ENCODE measurements around the gene SLC16A4.

DNA sequence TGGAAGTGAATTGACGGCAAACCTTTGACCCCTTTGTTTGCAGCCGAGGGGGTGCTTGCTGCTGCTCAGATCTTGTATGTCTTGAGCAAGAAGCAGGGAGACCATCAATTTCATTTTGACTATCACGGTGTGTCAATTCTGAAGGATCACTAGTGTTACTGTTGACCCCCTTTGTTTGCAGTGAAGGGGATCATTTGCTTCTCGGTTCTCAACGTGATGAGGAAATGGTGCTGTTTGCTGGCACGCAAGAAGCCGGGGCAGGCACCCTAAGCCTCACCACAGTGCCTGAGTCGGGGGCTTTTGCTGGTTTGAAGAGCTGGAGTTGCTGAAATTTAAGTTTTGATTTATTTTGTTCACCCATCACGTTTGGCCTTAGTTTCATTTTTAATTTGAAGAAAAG is 44.1 kb downstream of the SLC16A4 start:
- TF ChIP-seq, protein P1, sequence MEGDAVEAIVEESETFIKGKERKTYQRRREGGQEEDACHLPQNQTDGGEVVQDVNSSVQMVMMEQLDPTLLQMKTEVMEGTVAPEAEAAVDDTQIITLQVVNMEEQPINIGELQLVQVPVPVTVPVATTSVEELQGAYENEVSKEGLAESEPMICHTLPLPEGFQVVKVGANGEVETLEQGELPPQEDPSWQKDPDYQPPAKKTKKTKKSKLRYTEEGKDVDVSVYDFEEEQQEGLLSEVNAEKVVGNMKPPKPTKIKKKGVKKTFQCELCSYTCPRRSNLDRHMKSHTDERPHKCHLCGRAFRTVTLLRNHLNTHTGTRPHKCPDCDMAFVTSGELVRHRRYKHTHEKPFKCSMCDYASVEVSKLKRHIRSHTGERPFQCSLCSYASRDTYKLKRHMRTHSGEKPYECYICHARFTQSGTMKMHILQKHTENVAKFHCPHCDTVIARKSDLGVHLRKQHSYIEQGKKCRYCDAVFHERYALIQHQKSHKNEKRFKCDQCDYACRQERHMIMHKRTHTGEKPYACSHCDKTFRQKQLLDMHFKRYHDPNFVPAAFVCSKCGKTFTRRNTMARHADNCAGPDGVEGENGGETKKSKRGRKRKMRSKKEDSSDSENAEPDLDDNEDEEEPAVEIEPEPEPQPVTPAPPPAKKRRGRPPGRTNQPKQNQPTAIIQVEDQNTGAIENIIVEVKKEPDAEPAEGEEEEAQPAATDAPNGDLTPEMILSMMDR (IDR thresholded peaks at IDR 0.05): no peak
- TF ChIP-seq POLR2A (IDR thresholded peaks at IDR 0.05): no peak
